COLO829 (cell line): ENCODE data around the gene TBK1.

Source experiments
- DNase-seq: peaks from one replicate; pipeline ENCODE4 v3.0.0; 2012; ENCODE audit warnings: low spot score

Gene TBK1

GRCh38 chr12:64451687-64452558 is at the start of gene TBK1:
TBK1 (plus strand) TSS chr12:64452120; CDS start chr12:64455871, 3,751 bp downstream.
- DNase-seq: peak; percentile 80

GRCh38 chr12:64402181-64402580 is 49.7 kb upstream of the TBK1 start:
- no peak for DNase-seq

GRCh38 chr12:64403707-64404469 is 48.0 kb upstream of the TBK1 start, which contains the start of gene XPOT:
XPOT (plus strand) TSS chr12:64404392; CDS start chr12:64410036, 5,644 bp downstream.
- peak; percentile 96 for DNase-seq

- peak; percentile 48 for DNase-seq
Measured at GRCh38 chr12:64404470-64405256, 47.3 kb upstream of the TBK1 start.

- DNase-seq: peak; percentile 23
Measured at GRCh38 chr12:64407342-64408223, 44.3 kb upstream of the TBK1 start.

GRCh38 chr12:64411427-64411826 is 40.5 kb upstream of the TBK1 start:
- no peak for DNase-seq

GRCh38 chr12:64412459-64412858 is 39.5 kb upstream of the TBK1 start:
- no peak for DNase-seq

GRCh38 chr12:64413884-64414283 is 38.0 kb upstream of the TBK1 start:
- no peak for DNase-seq

- DNase-seq: no peak
Measured at GRCh38 chr12:64418209-64418608, 33.7 kb upstream of the TBK1 start.

GRCh38 chr12:64419696-64420095 is 32.2 kb upstream of the TBK1 start:
- DNase-seq: no peak

- DNase-seq: no peak
Measured at GRCh38 chr12:64427988-64428387, 23.9 kb upstream of the TBK1 start.

- DNase-seq: no peak
Measured at GRCh38 chr12:64428956-64429355, 23.0 kb upstream of the TBK1 start.

- no peak for DNase-seq
Measured at GRCh38 chr12:64430886-64431285, 21.0 kb upstream of the TBK1 start.

- no peak for DNase-seq
Measured at GRCh38 chr12:64431791-64432190, 20.1 kb upstream of the TBK1 start.

- DNase-seq: no peak
Measured at GRCh38 chr12:64433915-64434314, 18.0 kb upstream of the TBK1 start.

GRCh38 chr12:64440100-64440499 is 11.8 kb upstream of the TBK1 start:
- no peak for DNase-seq

GRCh38 chr12:64445490-64445889 is 6.4 kb upstream of the TBK1 start:
- DNase-seq: no peak

- no peak for DNase-seq
Measured at GRCh38 chr12:64446295-64446694, 5.6 kb upstream of the TBK1 start.

- no peak for DNase-seq
Measured at GRCh38 chr12:64450057-64450640, 1.8 kb upstream of the TBK1 start.

- peak; percentile 15 for DNase-seq
Measured at GRCh38 chr12:64450711-64451486, 1.0 kb upstream of the TBK1 start.
